ENCODE measurements around the gene GPHA2.

The GPHA2 gene

DNA sequence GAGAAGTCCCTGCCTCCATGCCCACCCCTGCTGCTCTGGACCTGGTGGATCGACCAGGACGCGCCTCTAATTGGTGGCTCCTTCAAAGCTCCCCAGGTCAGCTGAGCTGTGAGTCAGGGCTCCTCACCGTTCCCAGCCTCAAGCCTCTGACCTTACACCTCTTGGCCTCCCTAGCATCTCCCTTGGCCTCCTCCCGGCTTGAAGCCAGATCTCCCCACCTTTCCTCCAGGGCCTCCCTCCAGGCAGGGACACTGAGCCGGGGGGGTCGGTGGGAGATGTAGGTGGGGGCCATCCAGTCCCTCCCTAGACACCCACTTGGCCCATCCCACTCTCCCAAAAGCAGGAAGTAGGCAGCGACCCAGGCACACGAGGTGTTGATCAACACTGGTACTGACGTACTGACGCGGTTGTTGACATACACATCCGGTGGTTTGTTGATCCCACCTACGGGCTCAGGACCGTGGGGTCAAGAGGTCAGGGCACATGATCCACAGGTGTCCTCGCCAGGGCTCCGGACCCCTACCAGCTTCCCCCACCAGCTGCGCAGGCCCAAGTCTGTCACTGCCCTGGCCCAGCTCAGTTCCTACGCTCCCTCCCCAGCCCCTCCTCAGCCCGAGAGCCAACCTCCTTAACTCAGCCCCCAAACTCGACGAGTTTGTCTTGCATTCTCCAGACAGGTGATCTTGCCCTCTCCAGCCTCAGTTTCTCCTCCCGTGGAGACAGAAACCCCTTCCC is 19.5 kb downstream of the GPHA2 start:
- in situ Hi-C loops (cut with HindIII; ENCODE audit: low pct_ligation_motif_present, low pct_unique_long_range_greater_than_20kb, low sequenced_read_pairs) = no loop called here
- peak; percentile 41 for DNase-seq

DNA sequence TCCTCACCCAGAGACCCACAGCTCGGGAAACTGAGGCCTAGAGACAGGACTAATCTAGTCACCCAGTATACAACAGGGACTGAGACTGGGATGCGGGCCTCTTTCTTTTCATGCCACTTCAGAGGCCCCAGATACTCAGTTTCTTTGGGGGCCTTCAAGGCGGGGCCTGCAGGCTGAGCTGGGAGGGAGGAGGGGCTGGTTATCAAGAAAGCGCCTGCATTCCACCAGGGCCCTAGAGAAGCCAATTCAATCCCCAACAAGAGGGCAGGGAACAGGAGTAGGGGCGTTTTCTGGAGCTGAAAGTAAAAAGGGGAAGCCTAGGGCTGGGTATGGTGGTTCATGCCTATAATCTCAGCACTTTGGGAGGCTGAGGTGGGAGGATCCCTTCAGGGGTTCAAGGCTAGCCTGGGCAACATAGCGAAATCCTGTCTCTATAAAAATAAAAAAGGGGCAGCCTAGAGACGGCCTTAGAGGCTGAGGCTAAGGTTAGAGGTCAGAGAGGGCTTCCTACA is 20.3 kb downstream of the GPHA2 start:
- no peak for DNase-seq
- in situ Hi-C loops (cut with HindIII; ENCODE audit: low pct_ligation_motif_present, low pct_unique_long_range_greater_than_20kb, low sequenced_read_pairs) = no loop called here

DNA sequence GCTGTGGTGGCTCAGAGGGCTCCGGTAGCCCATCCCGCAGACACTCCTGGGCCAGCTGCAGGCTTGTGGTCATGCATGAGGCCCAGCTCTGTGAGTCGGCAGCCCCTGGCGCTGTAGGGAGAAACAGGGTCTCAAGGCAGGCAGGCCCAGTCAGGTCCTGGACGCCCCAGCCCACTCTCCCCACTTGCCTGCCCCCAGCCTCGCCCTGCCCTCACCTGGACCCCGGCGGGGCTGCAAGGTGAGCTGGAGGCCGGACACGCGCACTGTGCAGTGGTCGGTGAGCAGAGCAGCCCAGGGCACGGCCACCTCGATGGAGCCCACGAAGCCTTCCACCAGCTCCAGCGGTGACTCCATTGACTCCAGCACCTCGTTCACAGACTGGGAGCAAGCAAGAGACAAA is 21.6 kb downstream of the GPHA2 start:
- in situ Hi-C loops (cut with HindIII; ENCODE audit: low pct_ligation_motif_present, low pct_unique_long_range_greater_than_20kb, low sequenced_read_pairs) = no loop called here
- DNase-seq = no peak

DNA sequence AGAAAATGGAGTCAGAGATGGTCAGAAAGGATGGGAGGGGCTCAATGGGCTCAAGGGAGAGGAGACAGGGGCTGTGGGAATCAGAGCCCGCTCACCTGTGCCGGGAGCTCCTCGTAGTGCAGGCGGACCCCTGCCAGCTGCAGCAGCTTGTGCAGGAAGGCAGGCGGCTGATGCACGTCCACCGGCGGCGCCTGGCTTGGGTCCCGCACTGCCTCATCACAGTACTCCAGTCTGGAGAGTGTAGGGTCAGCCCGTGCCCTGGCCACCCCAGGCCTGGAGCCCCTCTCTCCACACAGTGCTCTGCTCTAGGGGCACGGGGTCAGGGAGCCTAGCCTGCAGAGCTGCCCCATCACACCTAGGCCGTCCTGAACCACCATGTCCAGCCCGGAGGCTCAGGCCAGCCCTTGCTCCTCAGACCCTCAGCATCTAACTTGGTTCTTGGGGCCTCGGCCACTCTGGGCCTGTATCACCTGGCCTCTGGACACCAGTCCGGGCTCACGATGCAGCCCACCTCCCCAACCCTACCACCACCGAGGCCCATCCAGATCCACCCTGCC is 22.4 kb downstream of the GPHA2 start:
- no peak for DNase-seq
- in situ Hi-C loops (cut with HindIII; ENCODE audit: low pct_ligation_motif_present, low pct_unique_long_range_greater_than_20kb, low sequenced_read_pairs) = no loop called here

DNA sequence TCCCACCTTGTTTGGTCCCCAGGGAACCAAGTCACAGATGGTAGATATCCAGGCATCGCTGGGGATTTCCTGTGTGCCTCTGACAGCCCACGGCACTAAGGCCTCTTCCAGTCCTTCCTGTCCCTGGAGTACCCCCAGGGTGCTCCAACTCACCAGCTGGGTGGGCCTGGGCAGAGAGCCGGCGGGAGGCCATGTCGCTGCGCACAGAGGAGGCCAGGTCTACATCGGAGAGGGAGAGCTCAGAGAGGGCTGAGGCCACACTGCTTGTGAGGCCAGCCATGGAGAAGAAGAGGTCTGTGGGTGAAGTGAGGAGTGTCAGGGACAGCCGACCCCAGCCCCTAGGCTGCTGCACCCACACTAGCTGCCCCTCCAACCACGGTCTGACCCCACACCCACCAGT is 24.0 kb downstream of the GPHA2 start:
- in situ Hi-C loops (cut with HindIII; ENCODE audit: low pct_ligation_motif_present, low pct_unique_long_range_greater_than_20kb, low sequenced_read_pairs) = no loop called here

DNA sequence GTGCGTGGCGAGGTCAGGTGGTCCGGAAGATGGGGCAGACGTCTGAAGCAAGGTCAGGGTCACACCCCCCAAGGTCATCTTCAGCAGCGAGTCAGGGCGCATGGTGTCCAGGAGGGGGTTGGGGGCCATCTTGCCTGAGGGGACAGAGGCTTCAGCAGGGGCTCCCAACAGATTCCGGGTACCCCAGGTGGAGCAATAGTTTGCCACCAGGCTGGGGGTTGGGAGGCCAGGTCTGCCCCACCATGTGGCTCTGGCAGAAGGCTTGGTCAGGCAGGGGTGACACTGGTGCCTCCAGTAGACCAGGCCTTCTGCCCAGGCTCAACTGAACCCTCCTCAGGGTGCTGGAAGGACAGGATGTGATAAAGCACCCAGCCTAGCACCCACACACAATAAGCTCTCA is 24.6 kb downstream of the GPHA2 start:
- no peak for DNase-seq
- in situ Hi-C loops (cut with HindIII; ENCODE audit: low pct_ligation_motif_present, low pct_unique_long_range_greater_than_20kb, low sequenced_read_pairs) = no loop called here

More for the DNA sequence above, 24.0 kb downstream of the GPHA2 start:
- no peak for DNase-seq

DNA sequence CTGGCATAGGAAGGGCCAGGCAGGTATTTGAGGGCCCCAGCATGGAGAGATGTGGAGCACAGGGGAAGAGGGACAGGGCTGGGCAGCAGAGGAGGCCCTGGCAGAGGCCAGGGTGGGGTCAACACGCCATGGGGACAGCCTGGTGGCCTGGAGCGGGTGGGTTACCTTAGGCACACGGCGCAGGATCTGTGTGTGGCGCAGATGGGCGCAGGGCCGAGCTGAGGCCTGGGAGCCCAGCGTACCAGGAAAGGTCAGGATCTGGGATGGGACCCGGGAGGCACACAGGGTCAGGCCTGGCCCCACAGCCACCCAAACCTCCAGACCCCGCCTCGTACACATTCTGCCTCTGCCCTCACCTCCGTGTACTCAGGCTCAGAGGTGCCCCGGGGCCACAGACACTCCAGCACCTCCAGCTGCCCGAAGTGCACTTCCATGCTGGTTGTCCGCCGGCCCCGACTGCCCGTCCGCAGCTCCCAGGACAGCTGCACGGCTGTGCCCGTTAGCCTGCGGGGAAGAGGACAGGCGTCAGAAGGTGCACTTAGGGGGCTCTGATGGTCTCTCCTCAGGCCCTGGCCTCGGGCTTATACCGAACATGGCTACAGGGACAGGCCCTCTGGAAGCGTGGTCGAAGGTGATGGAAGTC is 25.1 kb downstream of the GPHA2 start:
- DNase-seq = no peak
- in situ Hi-C loops (cut with HindIII; ENCODE audit: low pct_ligation_motif_present, low pct_unique_long_range_greater_than_20kb, low sequenced_read_pairs) = no loop called here

DNA sequence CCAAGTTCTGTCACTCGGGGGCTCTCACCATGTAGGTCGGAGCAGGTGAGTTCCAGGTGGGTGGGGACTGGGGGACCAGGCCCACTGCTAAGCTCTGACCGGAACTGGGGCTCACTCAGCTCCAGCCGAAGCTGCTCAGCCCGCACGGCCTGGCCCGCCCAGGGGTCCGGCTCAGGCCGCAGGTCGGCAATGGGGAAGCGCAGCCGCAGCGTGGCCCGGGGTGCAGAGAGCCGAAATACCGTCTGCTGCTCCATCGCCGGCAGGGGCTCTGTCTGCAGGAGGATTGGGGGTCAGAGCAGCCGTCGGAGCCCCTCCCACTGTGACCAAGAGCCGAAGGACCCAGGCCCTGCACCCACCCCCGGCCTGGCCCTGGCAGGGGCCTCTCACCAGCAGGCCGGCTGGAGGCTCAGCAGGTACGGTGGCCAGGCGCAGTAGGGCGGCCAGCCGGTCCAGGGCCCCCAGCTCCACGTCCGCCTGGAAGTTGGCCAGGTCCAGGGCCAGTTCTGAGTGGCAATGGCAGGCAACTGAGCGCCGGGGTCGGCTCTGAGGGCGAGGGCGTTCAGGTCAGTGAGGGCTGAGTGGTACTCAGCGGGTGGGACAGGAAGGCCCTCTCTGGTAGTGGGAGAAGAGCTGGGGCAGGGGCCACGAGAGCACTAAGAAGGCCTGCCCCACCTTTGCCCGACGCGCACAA is 25.9 kb downstream of the GPHA2 start:
- in situ Hi-C loops (cut with HindIII; ENCODE audit: low pct_ligation_motif_present, low pct_unique_long_range_greater_than_20kb, low sequenced_read_pairs) = no loop called here
- DNase-seq = no peak

DNA sequence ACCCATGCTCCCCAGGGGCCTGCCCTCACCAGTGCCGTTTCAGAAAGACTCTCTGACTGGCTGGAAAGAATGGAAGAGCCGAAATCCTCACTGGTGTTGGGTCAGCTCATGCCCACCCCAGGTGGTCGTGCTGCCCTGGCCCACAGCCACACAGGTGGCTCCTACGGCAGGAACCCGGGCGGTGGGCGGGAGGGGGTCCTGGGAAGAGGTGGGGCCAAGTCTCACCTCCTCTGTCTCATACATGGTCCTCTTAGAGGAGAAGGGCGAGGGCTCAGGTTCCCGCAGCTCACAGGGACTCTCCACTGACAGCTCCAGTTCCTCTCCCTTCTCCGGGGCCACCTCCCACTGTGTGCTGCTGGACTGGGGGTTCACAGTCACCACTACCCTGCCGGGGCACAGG is 26.9 kb downstream of the GPHA2 start:
- DNase-seq = no peak
- in situ Hi-C loops (cut with HindIII; ENCODE audit: low pct_ligation_motif_present, low pct_unique_long_range_greater_than_20kb, low sequenced_read_pairs) = no loop called here

DNA sequence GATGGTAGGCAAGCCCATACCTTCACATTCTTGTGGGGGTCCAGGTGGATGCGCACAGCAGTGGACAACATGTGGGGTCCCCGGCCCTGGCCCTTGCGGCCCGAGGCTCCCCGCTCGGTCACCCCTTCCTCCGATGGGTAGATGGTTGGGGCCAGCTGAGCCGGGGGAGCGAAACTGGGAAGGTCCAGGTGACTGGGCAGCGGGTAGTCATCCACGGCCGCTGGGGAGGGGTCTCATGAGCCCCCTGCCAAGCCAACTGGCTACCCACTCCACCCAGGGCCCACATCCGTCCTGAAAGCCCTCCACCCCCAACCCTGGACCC is 29.4 kb downstream of the GPHA2 start:
- DNase-seq = no peak
- in situ Hi-C loops (cut with HindIII; ENCODE audit: low pct_ligation_motif_present, low pct_unique_long_range_greater_than_20kb, low sequenced_read_pairs) = no loop called here

DNA sequence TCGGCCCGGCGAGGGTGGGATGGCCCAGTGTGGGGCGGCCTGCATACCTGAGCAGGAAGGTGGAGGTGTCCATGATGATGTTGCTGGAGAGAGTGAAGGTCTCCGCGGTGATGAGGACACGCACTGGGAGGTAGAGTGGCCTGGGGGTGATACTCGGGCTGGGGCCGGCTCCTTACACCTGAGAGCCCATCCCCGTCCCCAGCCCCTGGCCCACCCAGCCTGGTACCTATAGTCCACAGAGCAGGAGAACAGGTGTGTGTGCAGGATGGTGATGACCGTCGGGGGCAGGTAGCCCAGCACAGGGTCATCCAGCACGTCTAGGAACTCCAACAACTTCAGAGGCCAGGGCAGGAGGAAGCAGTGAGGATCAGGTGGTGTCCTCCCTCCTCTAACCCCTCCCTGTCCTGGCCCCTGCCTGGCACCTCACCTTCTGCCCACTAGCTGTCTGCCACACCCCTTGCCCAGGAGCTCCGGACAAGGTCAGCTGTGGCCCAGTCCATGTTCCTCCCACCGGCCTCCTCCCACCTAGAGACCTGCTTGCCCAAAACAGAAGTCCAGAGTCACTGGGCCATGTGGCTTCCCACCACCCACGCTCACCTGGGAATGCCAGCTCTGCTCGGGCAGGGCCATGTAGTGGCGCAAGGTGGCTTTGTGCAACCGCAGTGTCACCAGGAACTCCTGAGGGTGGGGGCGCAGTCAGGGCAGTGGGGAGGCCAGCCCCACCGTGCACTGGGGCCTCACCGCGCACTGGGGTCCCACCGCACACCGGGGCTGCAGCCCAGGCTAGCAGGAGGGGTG is 30.0 kb downstream of the GPHA2 start:
- in situ Hi-C loops (cut with HindIII; ENCODE audit: low pct_ligation_motif_present, low pct_unique_long_range_greater_than_20kb, low sequenced_read_pairs) = no loop called here

DNA sequence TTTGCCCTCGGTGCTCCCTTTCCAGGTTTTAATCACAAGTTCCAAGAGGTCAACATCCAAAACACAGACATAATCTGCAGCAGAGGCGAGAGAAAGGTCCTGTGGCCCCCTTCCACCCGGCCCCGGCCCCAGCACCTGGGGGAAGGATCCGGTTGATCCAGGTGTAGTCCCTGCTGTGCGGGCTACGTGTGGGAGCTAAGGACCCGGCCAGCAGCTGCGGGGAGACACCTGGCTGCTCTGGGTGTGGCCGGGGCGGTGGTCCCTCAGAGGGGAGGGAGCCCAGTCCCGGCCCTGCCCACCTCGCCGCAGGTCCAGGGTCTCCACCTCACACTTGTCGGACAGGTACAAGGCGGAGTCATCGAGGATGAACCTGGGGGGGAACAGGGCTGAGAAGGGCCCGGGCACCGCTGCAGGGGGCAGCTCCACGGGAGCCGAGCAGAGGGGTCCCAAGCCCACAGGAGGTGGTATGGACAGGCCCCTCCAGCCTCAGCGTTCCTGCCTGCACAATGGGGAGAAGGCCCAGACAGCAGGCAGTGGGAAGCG is 32.3 kb downstream of the GPHA2 start:
- no peak for DNase-seq
- in situ Hi-C loops (cut with HindIII; ENCODE audit: low pct_ligation_motif_present, low pct_unique_long_range_greater_than_20kb, low sequenced_read_pairs) = no loop called here

More for the DNA sequence above, 30.0 kb downstream of the GPHA2 start:
- no peak for DNase-seq

DNA sequence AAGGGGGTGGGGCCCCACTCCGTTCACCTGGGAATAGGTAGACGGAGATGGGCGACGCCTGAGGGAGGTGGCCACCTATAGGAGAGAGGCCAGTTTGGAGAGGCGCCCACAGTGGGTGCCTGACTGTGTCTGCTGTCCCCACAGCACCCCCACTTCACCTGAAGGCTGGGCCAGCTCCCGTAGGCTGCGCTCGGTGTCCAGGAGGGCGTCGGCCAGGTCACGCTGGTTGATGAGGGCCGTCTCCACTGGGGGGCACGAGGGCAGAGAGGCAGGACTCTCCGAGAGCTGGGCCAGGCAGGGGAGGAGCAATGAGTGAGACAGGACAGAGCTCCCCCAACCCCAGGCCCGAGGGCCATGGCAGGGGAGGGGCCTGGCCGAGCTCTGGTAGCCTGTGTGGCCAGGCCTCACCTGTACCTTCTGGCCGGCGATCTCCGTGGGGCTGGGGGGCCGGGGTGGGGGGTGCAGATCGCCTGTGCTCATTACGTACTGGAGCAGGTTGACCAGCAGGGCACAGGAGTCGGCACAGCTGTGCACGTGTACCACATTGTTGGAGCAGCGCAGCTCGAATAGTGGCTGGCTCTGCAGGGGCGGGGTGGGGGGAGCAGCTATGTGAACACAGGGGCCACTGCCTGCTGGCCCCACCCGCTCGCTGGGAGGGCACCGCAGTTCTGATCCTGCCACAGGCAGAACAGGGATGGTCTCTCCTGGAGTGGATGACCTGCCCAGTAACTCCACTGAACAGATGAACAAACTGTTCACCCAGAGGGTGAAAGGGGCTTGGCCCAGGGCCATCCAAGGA is 33.4 kb downstream of the GPHA2 start:
- no peak for DNase-seq
- in situ Hi-C loops (cut with HindIII; ENCODE audit: low pct_ligation_motif_present, low pct_unique_long_range_greater_than_20kb, low sequenced_read_pairs) = no loop called here

DNA sequence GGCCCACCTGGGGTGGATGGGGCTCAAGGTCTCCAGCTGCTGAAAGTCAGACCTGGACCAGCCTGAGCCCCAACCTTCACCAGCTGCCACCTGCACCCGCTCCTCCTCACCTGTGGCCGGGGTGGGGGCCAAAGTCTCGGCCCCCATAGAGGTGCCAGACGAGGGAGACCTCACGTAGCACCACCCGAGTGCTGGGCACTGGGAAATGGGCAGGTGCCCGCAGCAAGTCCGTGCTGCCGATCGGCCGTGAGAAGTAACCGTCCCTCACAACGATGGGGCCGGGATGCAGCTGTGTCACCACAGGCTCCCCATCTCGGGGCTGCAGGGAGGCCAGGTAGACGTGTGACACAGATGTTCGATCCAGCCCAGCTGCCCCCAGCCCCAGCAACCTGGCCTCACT is 34.9 kb downstream of the GPHA2 start:
- in situ Hi-C loops (cut with HindIII; ENCODE audit: low pct_ligation_motif_present, low pct_unique_long_range_greater_than_20kb, low sequenced_read_pairs) = no loop called here
- no peak for DNase-seq

DNA sequence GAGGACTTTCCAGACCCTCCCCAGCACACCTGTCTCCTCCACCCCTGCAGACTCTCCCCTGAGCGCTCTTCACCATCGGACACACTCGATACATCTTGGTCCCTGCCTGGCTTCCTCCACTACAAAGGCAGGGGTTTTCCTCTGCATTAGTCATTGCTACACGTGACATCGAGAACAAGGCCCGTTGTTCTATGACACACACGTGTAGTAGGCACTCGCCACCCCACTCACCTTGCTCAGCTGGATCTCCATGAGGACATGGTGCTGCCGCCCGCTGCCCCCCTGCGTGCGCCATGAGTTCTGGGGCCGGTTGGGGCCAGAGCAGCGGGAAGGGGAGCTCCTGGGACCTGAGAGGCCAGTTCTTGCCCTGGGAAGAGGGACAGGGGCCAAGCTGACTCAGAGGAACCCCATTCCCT is 35.4 kb downstream of the GPHA2 start:
- in situ Hi-C loops (cut with HindIII; ENCODE audit: low pct_ligation_motif_present, low pct_unique_long_range_greater_than_20kb, low sequenced_read_pairs) = no loop called here
- no peak for DNase-seq

DNA sequence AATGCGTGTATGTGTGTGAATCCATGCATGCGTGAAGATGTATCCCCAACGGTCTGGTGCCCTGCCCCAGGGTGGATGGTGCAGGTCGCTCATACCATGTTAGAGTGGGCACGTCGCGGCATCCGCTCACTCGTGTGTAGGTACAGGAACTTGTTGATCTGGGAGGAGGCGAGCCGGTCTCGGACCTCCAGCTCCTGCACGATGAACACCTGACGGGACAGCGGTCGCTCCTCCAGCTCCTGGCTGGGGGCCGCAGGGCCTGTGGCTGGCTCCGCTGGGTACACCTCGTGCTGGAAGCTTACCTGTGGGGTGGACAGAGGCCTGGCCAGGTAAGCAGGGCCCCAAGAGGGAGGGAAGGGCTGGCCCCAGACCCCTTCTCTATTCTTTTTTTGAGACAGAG is 37.2 kb downstream of the GPHA2 start:
- DNase-seq = no peak
- in situ Hi-C loops (cut with HindIII; ENCODE audit: low pct_ligation_motif_present, low pct_unique_long_range_greater_than_20kb, low sequenced_read_pairs) = no loop called here

DNA sequence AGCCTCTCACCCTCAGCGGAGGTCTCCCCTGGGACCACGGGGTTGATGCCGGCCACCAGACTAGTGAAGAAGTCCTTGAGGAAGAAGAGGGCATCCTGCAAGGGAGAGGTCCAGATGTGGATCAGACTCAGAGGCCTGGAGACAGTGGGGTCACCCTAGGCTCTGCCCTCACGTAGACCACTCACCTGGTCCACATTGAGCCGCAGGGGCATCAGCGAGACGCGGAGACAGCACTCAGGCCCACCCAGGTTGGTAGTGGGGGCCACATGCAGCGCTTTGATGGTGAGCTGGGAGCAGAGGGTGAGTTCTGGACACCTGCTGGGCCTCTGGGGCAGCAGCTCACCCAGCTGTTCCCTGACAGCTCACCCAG is 37.6 kb downstream of the GPHA2 start:
- in situ Hi-C loops (cut with HindIII; ENCODE audit: low pct_ligation_motif_present, low pct_unique_long_range_greater_than_20kb, low sequenced_read_pairs) = no loop called here
- DNase-seq = no peak

All from ACHN (cell line).